ENCODE data around the gene ING3. TPM values are rescaled to one million over a fixed set of nuclear protein-coding genes. Genes with fewer than 3 reads are reported as not detected.

ING3 gene
- polyA plus RNA-seq, 1 donor (not counting 4 experiments of a cell fraction or from before 2014, with no cell fraction given), result 9.0 TPM

DNA sequence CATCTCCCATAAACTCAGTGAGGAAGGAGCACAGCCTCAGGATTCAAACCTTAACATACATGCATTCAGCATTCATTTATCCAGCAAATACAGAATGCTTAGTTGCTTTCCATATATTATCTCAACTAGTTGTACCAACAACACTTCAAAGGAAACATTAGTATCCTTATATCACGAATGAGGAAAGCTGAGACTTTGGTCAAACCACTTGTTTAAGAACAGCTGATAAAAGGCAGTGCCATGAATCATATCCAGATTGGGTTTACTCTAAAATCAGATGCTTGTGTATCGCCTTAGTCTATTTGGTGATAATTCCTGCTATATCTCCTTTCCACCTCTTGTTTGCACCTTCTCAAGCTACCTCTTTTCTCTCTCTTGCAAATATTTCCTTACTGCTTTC is 36.1 kb downstream of the ING3 start:
- H3K4me1 ChIP-seq (ENCODE audit: control insufficient read depth, extremely low read depth, insufficient read depth, low read length), result peaks cover 16% of the 10 kb centered on the region
- H3K27ac ChIP-seq (ENCODE audit: control insufficient read depth, insufficient read depth, low read length), result no peak overlapping the region
- no peaks in the 10 kb centered on the region for H3K27me3 ChIP-seq (ENCODE audit: control insufficient read depth, extremely low read depth, insufficient read depth, low read length)
- no peak overlapping the region for H3K9ac ChIP-seq (ENCODE audit: control insufficient read depth, extremely low read depth, insufficient read depth, low read length)
- dilution Hi-C loops (cut with MboI; ENCODE audit: extremely low pct_ligation_motif_present, low sequenced_read_pairs), result no loop called here
- H3K79me2 ChIP-seq (ENCODE audit: control insufficient read depth, insufficient read depth, low read length), result no peaks in the 10 kb centered on the region
- no peaks in the 10 kb centered on the region for H3K36me3 ChIP-seq (ENCODE audit: control insufficient read depth in 2 of 2, extremely low read depth in 1 of 2, insufficient read depth in 2 of 2, low read length in 2 of 2)
- no peak overlapping the region for H3K4me2 ChIP-seq (ENCODE audit: control insufficient read depth, extremely low read depth, insufficient read depth, low read depth, low read length)
- no peak for FAIRE-seq
- H4K20me1 ChIP-seq (ENCODE audit: control insufficient read depth, extremely low read depth, insufficient read depth, low read length), result no peaks in the 10 kb centered on the region
- H2AFZ ChIP-seq (ENCODE audit: control insufficient read depth, low read length), result no peak overlapping the region
- H3K9me1 ChIP-seq (ENCODE audit: control insufficient read depth, extremely low read depth, insufficient read depth, low read length), result no peaks in the 10 kb centered on the region
- no peak overlapping the region for H3K4me3 ChIP-seq (ENCODE audit: control insufficient read depth in 2 of 3, extremely low read depth in 1 of 3, insufficient read depth in 2 of 3, low read depth in 1 of 3, low read length in 3 of 3)
- no peak for DNase-seq (ENCODE audit: low read depth, low spot score)
- no peaks in the 10 kb centered on the region for H3K9me3 ChIP-seq (ENCODE audit: control insufficient read depth, low read depth, low read length)
- TF ChIP-seq EZH2 (IDR thresholded peaks at IDR 0.05; ENCODE audit: low read length), result no peak
- TF ChIP-seq, protein P1, sequence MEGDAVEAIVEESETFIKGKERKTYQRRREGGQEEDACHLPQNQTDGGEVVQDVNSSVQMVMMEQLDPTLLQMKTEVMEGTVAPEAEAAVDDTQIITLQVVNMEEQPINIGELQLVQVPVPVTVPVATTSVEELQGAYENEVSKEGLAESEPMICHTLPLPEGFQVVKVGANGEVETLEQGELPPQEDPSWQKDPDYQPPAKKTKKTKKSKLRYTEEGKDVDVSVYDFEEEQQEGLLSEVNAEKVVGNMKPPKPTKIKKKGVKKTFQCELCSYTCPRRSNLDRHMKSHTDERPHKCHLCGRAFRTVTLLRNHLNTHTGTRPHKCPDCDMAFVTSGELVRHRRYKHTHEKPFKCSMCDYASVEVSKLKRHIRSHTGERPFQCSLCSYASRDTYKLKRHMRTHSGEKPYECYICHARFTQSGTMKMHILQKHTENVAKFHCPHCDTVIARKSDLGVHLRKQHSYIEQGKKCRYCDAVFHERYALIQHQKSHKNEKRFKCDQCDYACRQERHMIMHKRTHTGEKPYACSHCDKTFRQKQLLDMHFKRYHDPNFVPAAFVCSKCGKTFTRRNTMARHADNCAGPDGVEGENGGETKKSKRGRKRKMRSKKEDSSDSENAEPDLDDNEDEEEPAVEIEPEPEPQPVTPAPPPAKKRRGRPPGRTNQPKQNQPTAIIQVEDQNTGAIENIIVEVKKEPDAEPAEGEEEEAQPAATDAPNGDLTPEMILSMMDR (optimal IDR thresholded peaks at IDR 0.05 in 1 of 3, IDR thresholded peaks at IDR 0.05 in 1 of 3, conservative IDR thresholded peaks at IDR 0.05 in 1 of 3; ENCODE audit: extremely low read depth in 1 of 3, insufficient read depth in 2 of 3, low read length in 3 of 3), result no peak

DNA sequence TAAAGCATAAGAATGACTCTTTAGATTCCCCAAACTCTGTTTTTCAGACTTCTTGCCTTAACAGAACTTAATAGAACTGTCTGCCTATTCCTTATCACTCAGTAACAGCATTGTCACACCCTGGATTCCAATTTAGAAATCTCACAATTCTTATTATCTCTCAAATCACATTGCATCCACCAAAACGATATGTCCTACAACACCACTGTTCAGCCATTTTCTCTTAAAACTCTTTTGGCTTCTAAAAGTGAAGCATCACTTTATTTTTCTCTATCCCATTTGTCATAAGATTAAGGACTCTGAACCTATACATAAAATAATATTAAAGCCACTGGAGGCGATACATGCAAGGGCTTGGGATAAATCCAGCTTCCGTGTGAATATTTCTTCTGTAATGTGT is 36.7 kb downstream of the ING3 start:
- Histone ChIP-seq H3K4me1 (ENCODE audit: control insufficient read depth, extremely low read depth, insufficient read depth, low read length) (peaks cover 12% of the 10 kb centered on the region), H3K4me2 (ENCODE audit: control insufficient read depth, extremely low read depth, insufficient read depth, low read depth, low read length) (no peak overlapping the region), H3K79me2 (ENCODE audit: control insufficient read depth, insufficient read depth, low read length) (no peaks in the 10 kb centered on the region), H3K36me3 (ENCODE audit: control insufficient read depth in 2 of 2, extremely low read depth in 1 of 2, insufficient read depth in 2 of 2, low read length in 2 of 2) (no peaks in the 10 kb centered on the region), H3K9ac (ENCODE audit: control insufficient read depth, extremely low read depth, insufficient read depth, low read length) (no peak overlapping the region), H4K20me1 (ENCODE audit: control insufficient read depth, extremely low read depth, insufficient read depth, low read length) (no peaks in the 10 kb centered on the region), H2AFZ (ENCODE audit: control insufficient read depth, low read length) (no peak overlapping the region), H3K9me3 (ENCODE audit: control insufficient read depth, low read depth, low read length) (no peaks in the 10 kb centered on the region), H3K4me3 (ENCODE audit: control insufficient read depth in 2 of 3, extremely low read depth in 1 of 3, insufficient read depth in 2 of 3, low read depth in 1 of 3, low read length in 3 of 3) (no peak overlapping the region), H3K27ac (ENCODE audit: control insufficient read depth, insufficient read depth, low read length) (no peak overlapping the region), H3K27me3 (ENCODE audit: control insufficient read depth, extremely low read depth, insufficient read depth, low read length) (no peaks in the 10 kb centered on the region), H3K9me1 (ENCODE audit: control insufficient read depth, extremely low read depth, insufficient read depth, low read length) (no peaks in the 10 kb centered on the region)
- TF ChIP-seq, protein P1 (optimal IDR thresholded peaks at IDR 0.05 in 1 of 3, IDR thresholded peaks at IDR 0.05 in 1 of 3, conservative IDR thresholded peaks at IDR 0.05 in 1 of 3; ENCODE audit: extremely low read depth in 1 of 3, insufficient read depth in 2 of 3, low read length in 3 of 3), result no peak
- no peak for TF ChIP-seq EZH2 (IDR thresholded peaks at IDR 0.05; ENCODE audit: low read length)
- DNase-seq (ENCODE audit: low read depth, low spot score) (no peak), FAIRE-seq (no peak)
- dilution Hi-C loops (cut with MboI; ENCODE audit: extremely low pct_ligation_motif_present, low sequenced_read_pairs), result no loop called here

Measured in keratinocyte (primary cell).